Measurements from ENCODE around the gene ZNF784.
"Not testable (repeated sequence)": the region's sequence is repeated elsewhere in the genome, so short reads cannot be mapped to it uniquely, and the experiment has no call there.

Gene ZNF784

GRCh38 chr19:55599842-55600661 is 24.3 kb downstream of the ZNF784 start, which contains the start of gene ZNF524:
Gene ZNF524, plus strand, starts transcription at chr19:55600288. Its CDS starts 1,825 bp downstream, at chr19:55602113.
- no peak for DNase-seq

GRCh38 chr19:55599468-55599841 is 24.9 kb downstream of the ZNF784 start, which contains the start of gene FIZ1:
Gene FIZ1, minus strand, starts transcription at chr19:55599517. Its CDS starts 1,652 bp downstream, at chr19:55597865.
- no peak for DNase-seq

- no peak for DNase-seq
Observed at GRCh38 chr19:55598719-55599467, 25.5 kb downstream of the ZNF784 start.

GRCh38 chr19:55598034-55598433 is 26.3 kb downstream of the ZNF784 start:
- DNase-seq: no peak

GRCh38 chr19:55597501-55597921 is 26.9 kb downstream of the ZNF784 start:
- DNase-seq: no peak

GRCh38 chr19:55596304-55596703 is 28.1 kb downstream of the ZNF784 start:
- no peak for DNase-seq

- no peak for DNase-seq
Observed at GRCh38 chr19:55594996-55595545, 29.3 kb downstream of the ZNF784 start.

GRCh38 chr19:55593096-55593772 is 31.1 kb downstream of the ZNF784 start:
- no peak for DNase-seq

GRCh38 chr19:55592391-55593090 is 31.8 kb downstream of the ZNF784 start:
- no peak for DNase-seq

GRCh38 chr19:55591555-55591954 is 32.8 kb downstream of the ZNF784 start:
- no peak for DNase-seq

- no peak for DNase-seq
Observed at GRCh38 chr19:55590617-55591016, 33.7 kb downstream of the ZNF784 start.

GRCh38 chr19:55590109-55590508 is 34.3 kb downstream of the ZNF784 start:
- no peak for DNase-seq

GRCh38 chr19:55588738-55589137 is 35.6 kb downstream of the ZNF784 start:
- DNase-seq: no peak

- DNase-seq: no peak
Observed at GRCh38 chr19:55586976-55587668, 37.2 kb downstream of the ZNF784 start.

- DNase-seq: no peak
Observed at GRCh38 chr19:55585658-55586339, 38.6 kb downstream of the ZNF784 start.

- DNase-seq: no peak
Observed at GRCh38 chr19:55584871-55585270, 39.5 kb downstream of the ZNF784 start.

GRCh38 chr19:55583897-55584296 is 40.5 kb downstream of the ZNF784 start:
- not testable (repeated sequence) for DNase-seq

GRCh38 chr19:55582284-55582683 is 42.1 kb downstream of the ZNF784 start:
- DNase-seq: not testable (repeated sequence)

GRCh38 chr19:55581823-55582223 is 42.5 kb downstream of the ZNF784 start:
- no peak for DNase-seq

- no peak for DNase-seq
Observed at GRCh38 chr19:55581145-55581822, 43.1 kb downstream of the ZNF784 start.
